NCI-H748 (cell line): Measurements from ENCODE around the gene CFAP74.
"Not testable (repeated sequence)": the region's sequence is repeated elsewhere in the genome, so short reads cannot be mapped to it uniquely, and the experiment has no call there.

Experiments used
- DNase-seq: peaks from one replicate; lab custom pipeline; 2025; ENCODE audit not compliant: unreplicated experiment; lab: John Stamatoyannopoulos, UW

CFAP74 gene

GRCh38 chr1:1899266-1899966 lies 104.2 kb downstream of the CFAP74 start:
- DNase-seq = peak; percentile 7

DNA sequence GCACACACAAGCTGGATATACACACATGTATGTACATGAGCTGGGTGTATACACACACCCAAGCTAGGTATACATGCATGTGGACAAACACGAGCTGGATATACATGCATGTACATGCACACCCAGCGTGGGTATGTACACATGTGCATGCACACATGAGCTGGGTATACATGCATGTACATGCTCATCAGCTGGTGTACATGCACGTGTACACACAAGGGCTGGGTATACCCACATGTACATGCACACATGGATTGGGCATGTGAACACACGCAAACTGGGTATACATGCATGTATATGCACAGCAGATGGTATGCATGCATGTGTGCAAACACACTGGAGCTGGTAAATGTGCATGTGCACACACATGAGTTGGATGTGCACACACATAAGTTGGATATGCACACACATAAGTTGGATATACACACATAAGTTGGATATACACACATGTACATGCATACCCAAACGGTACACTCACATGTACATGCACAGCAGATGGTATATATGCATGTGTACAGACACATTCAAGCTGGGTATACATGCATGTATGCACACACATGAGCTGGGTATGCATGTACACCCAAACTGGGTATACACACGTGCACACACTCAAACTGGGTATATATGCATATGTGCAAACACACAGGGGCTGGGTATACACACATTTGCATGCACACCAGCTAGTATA lies 105.2 kb downstream of the CFAP74 start:
- no peak for DNase-seq

DNA sequence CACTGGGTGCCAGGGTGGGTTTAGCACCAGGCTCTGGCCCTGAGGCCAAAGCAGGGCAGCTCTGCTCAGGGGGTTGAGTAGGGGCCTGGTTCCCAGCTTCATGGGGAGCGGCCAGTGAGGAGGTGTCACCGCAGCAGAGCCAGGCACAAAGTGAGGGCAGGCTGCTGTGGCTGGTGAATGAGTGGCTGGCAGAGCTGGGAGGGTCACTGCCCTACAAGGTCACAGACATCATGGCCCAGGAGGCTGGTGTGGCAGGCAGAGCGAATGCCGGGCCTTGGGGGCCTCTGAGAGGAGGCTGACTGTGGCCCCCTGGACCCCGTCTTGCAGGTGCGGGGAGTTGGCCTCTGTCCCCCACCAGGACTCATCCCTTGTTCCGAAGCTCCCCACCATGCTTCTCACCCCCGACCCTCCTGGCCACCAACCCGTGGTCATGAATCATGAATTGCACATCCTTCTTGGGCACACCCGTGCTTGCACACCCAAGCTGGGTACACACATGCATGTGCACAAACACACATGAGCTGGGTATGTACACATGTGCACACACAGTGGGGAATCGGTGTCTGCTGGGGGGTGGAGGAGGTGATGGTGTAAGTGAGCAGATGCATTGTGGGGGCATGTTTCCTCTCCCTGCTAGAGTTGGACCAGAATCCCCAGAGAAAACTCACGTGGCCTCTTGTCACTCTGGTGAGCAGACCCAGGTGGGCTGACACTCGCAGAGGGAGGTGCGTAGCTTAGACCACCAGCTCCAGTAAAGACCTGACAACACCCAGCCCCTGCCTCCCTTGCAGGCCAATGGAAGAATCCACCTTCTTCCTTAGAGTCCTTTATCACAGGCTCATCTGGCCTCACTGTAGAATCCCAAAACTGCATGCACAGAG lies 107.9 kb downstream of the CFAP74 start:
- DNase-seq = no peak

DNA sequence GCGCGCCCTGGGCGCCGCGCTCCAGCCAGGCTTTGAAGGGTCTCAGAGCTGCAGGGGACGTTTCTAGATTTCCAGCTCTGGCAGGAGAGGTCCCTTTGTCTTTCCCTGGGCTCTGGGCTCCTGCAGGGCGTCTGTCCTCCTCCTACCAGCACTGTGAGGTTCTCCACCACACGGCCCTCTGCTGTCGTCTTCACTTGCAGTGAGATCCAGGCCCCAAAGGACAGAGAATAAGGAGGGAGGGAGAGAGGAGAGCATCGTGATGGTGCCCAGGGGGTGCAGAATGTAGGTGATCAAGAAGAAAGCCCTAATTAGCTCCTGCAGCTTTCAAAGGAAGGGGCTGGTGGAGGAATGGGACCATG lies 108.5 kb downstream of the CFAP74 start:
- DNase-seq = no peak

GRCh38 chr1:1894354-1895059 lies 109.1 kb downstream of the CFAP74 start:
- DNase-seq = no peak

GRCh38 chr1:1893997-1894353 lies 109.6 kb downstream of the CFAP74 start:
- DNase-seq = no peak

- DNase-seq = no peak
Observed at GRCh38 chr1:1893291-1893985, 110.1 kb downstream of the CFAP74 start.

GRCh38 chr1:1892763-1893120 lies 110.8 kb downstream of the CFAP74 start:
- no peak for DNase-seq

- DNase-seq = no peak
Observed at GRCh38 chr1:1892079-1892762, 111.4 kb downstream of the CFAP74 start.

- peak; percentile 51 for DNase-seq
Observed at GRCh38 chr1:1891349-1892078, 112.1 kb downstream of the CFAP74 start.

- peak; percentile 87 for DNase-seq
Observed at GRCh38 chr1:1890506-1891348, 112.9 kb downstream of the CFAP74 start, which contains the start of gene GNB1. Gene GNB1, minus strand, starts transcription at chr1:1891087. Its CDS starts 65,634 bp downstream, at chr1:1825453.

GRCh38 chr1:1889847-1890505 lies 113.6 kb downstream of the CFAP74 start:
- DNase-seq = peak; percentile 20

DNA sequence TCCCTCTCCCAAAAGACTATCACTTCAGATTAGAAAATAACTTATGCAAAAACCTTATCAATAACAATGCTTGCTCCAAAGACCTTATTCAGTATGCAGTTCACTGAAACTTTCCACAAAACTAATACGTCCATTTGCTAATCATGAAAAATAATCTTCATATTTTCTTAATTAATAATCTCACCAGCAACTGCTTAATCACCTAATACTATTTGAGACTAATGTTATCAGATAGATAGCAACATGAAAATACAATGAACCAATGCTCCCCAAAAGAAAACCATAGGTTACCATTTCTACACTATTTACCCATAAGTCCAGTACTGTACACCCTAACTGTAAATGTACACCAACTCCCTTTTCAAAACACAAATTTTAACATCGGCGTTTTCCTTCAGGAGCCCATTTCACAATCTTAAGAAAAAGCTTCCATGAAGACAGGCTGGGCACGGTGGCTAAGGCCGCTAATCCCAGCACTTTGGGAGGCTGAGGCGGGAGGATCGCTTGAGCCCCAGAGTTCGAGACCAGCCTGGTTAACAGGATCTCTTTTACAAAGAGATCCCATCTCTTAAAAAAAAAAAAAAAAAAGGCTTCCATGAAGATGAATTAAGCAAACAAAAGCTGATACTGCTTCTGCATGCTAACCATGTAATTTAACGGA lies 114.4 kb downstream of the CFAP74 start:
- no peak for DNase-seq

- not testable (repeated sequence) for DNase-seq
Observed at GRCh38 chr1:1883890-1884289, 119.7 kb downstream of the CFAP74 start.

- no peak for DNase-seq
Observed at GRCh38 chr1:1883092-1883873, 120.3 kb downstream of the CFAP74 start.

GRCh38 chr1:1881727-1882126 lies 121.9 kb downstream of the CFAP74 start:
- DNase-seq = no peak
